CD4-positive, alpha-beta T cell (primary cell): ENCODE data around the gene C14orf180. TPM values are rescaled to one million over a fixed set of nuclear protein-coding genes. Genes with fewer than 3 reads are reported as not detected.

Experiments
- ATAC-seq: fragments of 200-7000 bp; cut with Tn5 transposase; one replicate; pipeline ENCODE4 v1.10.0; 2022; ENCODE audit warnings: mild to moderate bottlenecking; ENCODE audit not compliant: poor library complexity
- CTCF ChIA-PET: fragments of 350-600 bp; sonication (Branson Sonifier 250); formaldehyde crosslinking; loops from one replicate; lab custom pipeline; 2021; ENCODE audit warnings: antibody characterized with exemption, inconsistent platforms; lab: Charles Lee
- POLR2A ChIA-PET: fragments of 350-600 bp; sonication (Branson Sonifier 250); formaldehyde crosslinking; loops from one replicate; lab custom pipeline; 2021; ENCODE audit warnings: antibody characterized with exemption, inconsistent platforms; lab: Charles Lee
- DNase-seq, 14 experiments: peaks; one replicate each; pipeline ENCODE4 v3.0.0-alpha.2; 2013 to 2020; ENCODE audit warnings: mixed read lengths in 2 of 14
- H3K27ac ChIP-seq, 2 donors: one replicate each; pipeline versions ENCODE4 v1.5.1 to v1.7.0; 2013; ENCODE audit warnings: low read length in 2 of 2, low read depth in 1 of 2, mild to moderate bottlenecking in 1 of 2
- H3K27me3 ChIP-seq, 2 experiments: 1 replicate in 1 of 2; 2 replicates in 1 of 2; pipeline versions ENCODE4 v1.6.1 to v1.7.0; 2013; ENCODE audit warnings: low read length in 2 of 2, control low read depth in 1 of 2, mild to moderate bottlenecking in 1 of 2, moderate library complexity in 1 of 2; ENCODE audit not compliant: insufficient read depth in 2 of 2, control insufficient read depth in 1 of 2
- H3K36me3 ChIP-seq: one replicate; pipeline ENCODE4 v1.6.1; 2013; ENCODE audit warnings: low read length, control low read depth; ENCODE audit not compliant: insufficient read depth
- H3K4me1 ChIP-seq: one replicate; pipeline ENCODE4 v1.6.1; 2013; ENCODE audit warnings: low read length, control low read depth; ENCODE audit not compliant: insufficient read depth
- H3K4me3 ChIP-seq: one replicate; pipeline ENCODE4 v1.5.1; 2013; ENCODE audit warnings: mild to moderate bottlenecking, low read length, moderate library complexity
- H3K9me3 ChIP-seq, 2 experiments: 1 replicate in 1 of 2; 2 replicates in 1 of 2; pipeline versions ENCODE4 v1.6.1 to v1.7.0; 2013; ENCODE audit warnings: low read length in 2 of 2, mild to moderate bottlenecking in 2 of 2, control low read depth in 1 of 2, moderate library complexity in 1 of 2; ENCODE audit not compliant: control insufficient read depth in 1 of 2, insufficient read depth in 1 of 2
- H3K27ac Mint-ChIP-seq: one replicate; pipeline ENCODE4 v1.8.0; 2020; ENCODE audit warnings: mixed read lengths
- H3K27me3 Mint-ChIP-seq: one replicate; pipeline ENCODE4 v1.8.0; 2021; ENCODE audit warnings: mixed read lengths
- H3K36me3 Mint-ChIP-seq: one replicate; pipeline ENCODE4 v1.8.0; 2021; ENCODE audit warnings: low read depth, mixed read lengths
- H3K4me1 Mint-ChIP-seq: one replicate; pipeline ENCODE4 v1.8.0; 2021; ENCODE audit warnings: low read depth, mixed read lengths
- H3K4me3 Mint-ChIP-seq: one replicate; pipeline ENCODE4 v1.8.0; 2020; ENCODE audit warnings: mild to moderate bottlenecking, mixed read lengths
- H3K9me3 Mint-ChIP-seq: one replicate; pipeline ENCODE4 v1.8.0; 2020; ENCODE audit warnings: mixed read lengths
- CTCF ChIP-seq: fragments of 200-600 bp; IDR thresholded peaks from one replicate; pipeline ENCODE4 v1.8.0; 2022; ENCODE audit warnings: antibody characterized with exemption, mild to moderate bottlenecking
- intact Hi-C, 2 experiments: fragments of 100-400 bp; cut with DNase I in 1 of 2; cut with micrococcal nuclease in 1 of 2; formaldehyde crosslinking; loops; one replicate each; pipeline versions ENCODE4 v1.15.1 to v1.9.0; 2023 to 2025; cut with DNase I, micrococcal nuclease
- total RNA-seq, 174 experiments: library from RNA in 2 of 174; stranded (reverse) in 2 of 174; gene quantifications; one replicate each; pipeline ENCODE4 v1.2.3 and lab custom pipeline; 2021 to 2026

C14orf180 gene
- total RNA-seq, 2 experiments from 2014 or later, result not detected

- CTCF ChIA-PET, result no interaction called here
- Mint-ChIP-seq H3K36me3 (no peaks in the 10 kb centered on the region), H3K4me1 (no peaks in the 10 kb centered on the region), H3K4me3 (no peak overlapping the region), H3K27ac (no peak overlapping the region), H3K9me3 (no peaks in the 10 kb centered on the region), H3K27me3 (peaks cover 4% of the 10 kb centered on the region)
- H3K36me3 ChIP-seq, result no peaks in the 10 kb centered on the region
- no peak overlapping the region for H3K4me3 ChIP-seq
- DNase-seq (no peak), ATAC-seq (no peak)
- no peak overlapping the region for H3K27ac ChIP-seq
- peaks cover 0 to 7% of the 10 kb centered on the region in 2 experiments for H3K9me3 ChIP-seq
- no peaks in the 10 kb centered on the region for H3K4me1 ChIP-seq
- intact Hi-C loops, result no loop called here
- H3K27me3 ChIP-seq, result peaks cover 5% of the 10 kb centered on the region in 2 experiments
- POLR2A ChIA-PET, result no interaction called here
- no peak for TF ChIP-seq CTCF
Observed at GRCh38 chr14:104574978-104575583, 4.5 kb upstream of the C14orf180 start.

GRCh38 chr14:104576232-104576969, 3.2 kb upstream of the C14orf180 start:
- no peak for TF ChIP-seq CTCF
- Mint-ChIP-seq H3K36me3 (no peaks in the 10 kb centered on the region), H3K4me3 (no peak overlapping the region), H3K27ac (no peak overlapping the region), H3K9me3 (no peaks in the 10 kb centered on the region), H3K4me1 (no peaks in the 10 kb centered on the region), H3K27me3 (peaks cover 4% of the 10 kb centered on the region)
- peaks cover 0 to 7% of the 10 kb centered on the region in 2 experiments for H3K9me3 ChIP-seq
- POLR2A ChIA-PET, result no interaction called here
- DNase-seq (no peak), ATAC-seq (no peak)
- H3K4me1 ChIP-seq, result no peaks in the 10 kb centered on the region
- H3K27ac ChIP-seq, result no peak overlapping the region
- CTCF ChIA-PET, result no interaction called here
- intact Hi-C loops, result no loop called here
- peaks cover 5% of the 10 kb centered on the region in 2 experiments for H3K27me3 ChIP-seq
- H3K36me3 ChIP-seq, result no peaks in the 10 kb centered on the region
- no peak overlapping the region for H3K4me3 ChIP-seq

GRCh38 chr14:104576970-104577332, 2.6 kb upstream of the C14orf180 start:
- H3K27me3 ChIP-seq, result peaks cover 5% of the 10 kb centered on the region in 2 experiments
- no peaks in the 10 kb centered on the region for H3K4me1 ChIP-seq
- no peaks in the 10 kb centered on the region for H3K4me1 Mint-ChIP-seq
- POLR2A ChIA-PET, result no interaction called here
- H3K9me3 ChIP-seq, result peaks cover 0 to 7% of the 10 kb centered on the region in 2 experiments
- CTCF ChIA-PET, result no interaction called here
- no peaks in the 10 kb centered on the region for H3K9me3 Mint-ChIP-seq
- H3K27me3 Mint-ChIP-seq, result peaks cover 4% of the 10 kb centered on the region
- ATAC-seq, result no peak
- no peaks in the 10 kb centered on the region for H3K36me3 Mint-ChIP-seq
- no peak overlapping the region for H3K4me3 ChIP-seq
- no peak for DNase-seq
- intact Hi-C loops, result no loop called here
- no peak overlapping the region for H3K27ac ChIP-seq
- no peak overlapping the region for H3K27ac Mint-ChIP-seq
- no peak overlapping the region for H3K4me3 Mint-ChIP-seq
- no peaks in the 10 kb centered on the region for H3K36me3 ChIP-seq
- no peak for TF ChIP-seq CTCF
